A673 (cell line): ENCODE data around the gene FOXO3. TPM values are rescaled to one million over a fixed set of nuclear protein-coding genes. Genes with fewer than 3 reads are reported as not detected.

Experiments
- BruUV-seq: library from RNA; stranded (reverse); fragments of 400-500 nt; replicated peaks from 2 replicates; lab custom pipeline; 2021; lab: Mats Ljungman, UMichigan
- CTCF ChIA-PET: fragments of 300-600 bp; sonication (Branson Sonifier 250); formaldehyde crosslinking; loops from one replicate; lab custom pipeline; 2022; ENCODE audit warnings: antibody characterized with exemption; lab: Charles Lee
- POLR2A ChIA-PET: fragments of 300-600 bp; sonication (Branson Sonifier 250); formaldehyde crosslinking; loops from one replicate; lab custom pipeline; 2022; ENCODE audit warnings: antibody characterized with exemption; ENCODE audit not compliant: low non-redundant PET; lab: Charles Lee
- DNase-seq: peaks from one replicate; pipeline ENCODE4 v3.0.0-alpha.2; 2015; ENCODE audit warnings: low spot score
- H3K27ac ChIP-seq: fragments of 200-600 bp; sonication (generic); 2 replicates; pipeline ENCODE4 v1.5.1; 2016; ENCODE audit warnings: mixed run types, low read depth, mild to moderate bottlenecking, mixed read lengths, antibody characterized with exemption, low read length; ENCODE audit not compliant: poor library complexity, severe bottlenecking
- H3K27me3 ChIP-seq: fragments of 200-600 bp; sonication (generic); replicated peaks from 2 replicates; pipeline ENCODE4 v1.6.1; 2017; ENCODE audit warnings: mixed run types, low read depth, mild to moderate bottlenecking, mixed read lengths, antibody characterized with exemption, low read length; ENCODE audit not compliant: insufficient read depth, poor library complexity
- H3K36me3 ChIP-seq: fragments of 200-600 bp; sonication (generic); 2 replicates; pipeline ENCODE4 v1.6.1; 2016; ENCODE audit warnings: mixed run types, mild to moderate bottlenecking, mixed read lengths, antibody characterized with exemption, low read length; ENCODE audit not compliant: insufficient read depth, poor library complexity, severe bottlenecking
- H3K4me1 ChIP-seq: fragments of 200-600 bp; sonication (generic); 2 replicates; pipeline ENCODE4 v1.6.1; 2017; ENCODE audit warnings: mixed run types, mild to moderate bottlenecking, mixed read lengths, antibody characterized with exemption, low read length; ENCODE audit not compliant: insufficient read depth, poor library complexity, severe bottlenecking
- H3K4me3 ChIP-seq: fragments of 200-600 bp; sonication (generic); 2 replicates; pipeline ENCODE4 v1.5.1; 2016; ENCODE audit warnings: low read depth, mixed run types, mild to moderate bottlenecking, mixed read lengths, low read length; ENCODE audit not compliant: poor library complexity, severe bottlenecking
- H3K9me3 ChIP-seq: fragments of 200-600 bp; sonication (generic); 2 replicates; pipeline ENCODE4 v1.6.1; 2016; ENCODE audit warnings: mixed run types, low read depth, mild to moderate bottlenecking, mixed read lengths, antibody characterized with exemption, low read length; ENCODE audit not compliant: poor library complexity, severe bottlenecking
- CTCF ChIP-seq: fragments of 300-800, 200-600 bp; sonication (generic); conservative IDR thresholded peaks from 2 replicates; pipeline ENCODE4 v1.5.1; 2017; ENCODE audit warnings: low read depth, mild to moderate bottlenecking, antibody characterized with exemption, low read length, moderate library complexity, mixed read lengths
- EZH2 ChIP-seq: fragments of 200-600 bp; sonication (generic); IDR thresholded peaks from 2 replicates; pipeline ENCODE4 v1.6.1; 2017; ENCODE audit warnings: borderline replicate concordance, low read depth, mild to moderate bottlenecking, mixed read lengths, antibody characterized with exemption, low read length; ENCODE audit not compliant: poor library complexity, severe bottlenecking
- intact Hi-C: fragments of 100-400 bp; cut with micrococcal nuclease; formaldehyde crosslinking; loops from one replicate; pipeline ENCODE4 v1.10.0; 2022; ENCODE audit not compliant: unreplicated experiment
- total RNA-seq: library from RNA; stranded (reverse); gene quantifications from 2 replicates; pipeline ENCODE4 v1.2.3, GENCODE V29; 2021

Gene FOXO3
- total RNA-seq, 1 experiment from 2014 or later, result 16.8 TPM

- TF ChIP-seq CTCF, result no peak
- TF ChIP-seq EZH2, result no peak
- H3K4me3 ChIP-seq, result no peak overlapping the region
- BruUV-seq, result no TSS peak
- H3K36me3 ChIP-seq, result no peaks in the 10 kb centered on the region
- H3K9me3 ChIP-seq, result no peaks in the 10 kb centered on the region
- intact Hi-C loops, result no loop called here
- no peak overlapping the region for H3K27ac ChIP-seq
- POLR2A ChIA-PET, result no interaction called here
- no peaks in the 10 kb centered on the region for H3K27me3 ChIP-seq
- H3K4me1 ChIP-seq, result peaks cover 8% of the 10 kb centered on the region
- CTCF ChIA-PET, result no interaction called here
- peak; percentile 7 for DNase-seq
Observed at GRCh38 chr6:108650781-108651180, 90.1 kb downstream of the FOXO3 start.

- no peaks in the 10 kb centered on the region for H3K36me3 ChIP-seq
- ChIA-PET POLR2A (no interaction called here), CTCF (no interaction called here)
- BruUV-seq, result no TSS peak
- intact Hi-C loops, result no loop called here
- TF ChIP-seq CTCF (no peak), EZH2 (no peak)
- H3K27ac ChIP-seq, result no peak overlapping the region
- no peaks in the 10 kb centered on the region for H3K27me3 ChIP-seq
- H3K4me1 ChIP-seq, result peaks cover 14% of the 10 kb centered on the region
- H3K4me3 ChIP-seq, result no peak overlapping the region
- H3K9me3 ChIP-seq, result no peaks in the 10 kb centered on the region
- no peak for DNase-seq
Observed at GRCh38 chr6:108651340-108652227, 90.9 kb downstream of the FOXO3 start.

- CTCF ChIA-PET, result no interaction called here
- TF ChIP-seq CTCF (no peak), EZH2 (no peak)
Observed at GRCh38 chr6:108652375-108652774, 91.7 kb downstream of the FOXO3 start.

More at GRCh38 chr6:108652375-108652774, 91.7 kb downstream of the FOXO3 start:
- no peak overlapping the region for H3K27ac ChIP-seq
- DNase-seq, result no peak
- intact Hi-C loops, result no loop called here
- no TSS peak for BruUV-seq
- peaks cover 14% of the 10 kb centered on the region for H3K4me1 ChIP-seq
- no peaks in the 10 kb centered on the region for H3K9me3 ChIP-seq
- POLR2A ChIA-PET, result no interaction called here
- H3K4me3 ChIP-seq, result no peak overlapping the region
- no peaks in the 10 kb centered on the region for H3K36me3 ChIP-seq
- no peaks in the 10 kb centered on the region for H3K27me3 ChIP-seq
